DND-41 (cell line): ENCODE measurements around the gene RPP25L.
A peak's percentile ranks its signal among the peaks of the same experiment; 100 is the strongest.

Experiments used
- EZH2 ChIP-seq: IDR thresholded peaks from 3 replicates; pipeline ENCODE4 v1.6.1; 2012; ENCODE audit warnings: borderline replicate concordance, low read depth, mild to moderate bottlenecking, moderate library complexity, low read length, inconsistent platforms; ENCODE audit not compliant: severe bottlenecking
- TF ChIP-seq, protein P1 (sequence below): IDR thresholded peaks from 2 replicates; pipeline ENCODE4 v1.5.1; 2012; ENCODE audit warnings: borderline replicate concordance, low read length, moderate library complexity, mild to moderate bottlenecking; ENCODE audit not compliant: poor library complexity, severe bottlenecking; ENCODE audit errors: extremely low read depth

DNA sequence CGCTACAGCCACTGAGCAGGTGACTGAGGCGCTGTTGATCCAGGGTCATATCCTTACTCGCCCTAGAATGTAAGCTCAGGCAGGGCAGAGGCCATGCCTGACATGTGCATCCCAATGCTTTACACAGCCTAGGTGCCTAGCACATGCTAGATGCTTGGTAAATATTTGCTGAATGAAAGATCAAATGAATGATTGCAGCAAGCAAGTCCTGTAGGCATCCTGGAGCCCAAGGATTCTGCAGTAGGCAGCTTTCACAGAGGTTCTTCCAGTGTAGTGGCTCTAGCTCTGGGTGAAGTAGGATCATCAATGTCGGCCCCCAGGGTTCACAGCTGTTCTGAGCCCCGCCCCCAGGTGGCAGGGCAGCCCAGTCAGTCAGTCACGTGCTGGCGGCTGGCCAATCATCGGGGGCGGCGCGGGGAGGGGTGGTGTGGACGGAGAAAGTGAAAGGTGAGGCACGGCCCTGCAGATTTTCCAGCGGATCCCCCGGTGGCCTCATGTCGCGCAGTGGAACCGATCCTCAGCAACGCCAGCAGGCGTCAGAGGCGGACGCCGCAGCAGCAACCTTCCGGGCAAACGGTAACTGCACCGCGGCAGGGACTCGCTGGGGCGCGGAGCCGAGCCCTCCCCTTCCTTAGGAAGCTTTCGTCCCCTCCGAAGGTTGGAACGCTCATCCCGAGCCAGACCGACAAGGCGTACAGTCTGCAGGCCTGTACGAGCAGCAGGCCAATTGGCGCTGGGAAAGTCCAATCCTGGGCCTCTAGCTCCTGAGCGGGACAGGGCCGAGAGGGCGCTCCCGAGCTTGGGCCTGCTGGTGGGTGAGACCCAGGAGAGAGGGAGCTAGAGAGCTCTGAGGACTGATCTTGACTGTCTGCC, 34.5 kb upstream of the RPP25L start, which contains the start of gene GALT:
- TF ChIP-seq, protein P1, sequence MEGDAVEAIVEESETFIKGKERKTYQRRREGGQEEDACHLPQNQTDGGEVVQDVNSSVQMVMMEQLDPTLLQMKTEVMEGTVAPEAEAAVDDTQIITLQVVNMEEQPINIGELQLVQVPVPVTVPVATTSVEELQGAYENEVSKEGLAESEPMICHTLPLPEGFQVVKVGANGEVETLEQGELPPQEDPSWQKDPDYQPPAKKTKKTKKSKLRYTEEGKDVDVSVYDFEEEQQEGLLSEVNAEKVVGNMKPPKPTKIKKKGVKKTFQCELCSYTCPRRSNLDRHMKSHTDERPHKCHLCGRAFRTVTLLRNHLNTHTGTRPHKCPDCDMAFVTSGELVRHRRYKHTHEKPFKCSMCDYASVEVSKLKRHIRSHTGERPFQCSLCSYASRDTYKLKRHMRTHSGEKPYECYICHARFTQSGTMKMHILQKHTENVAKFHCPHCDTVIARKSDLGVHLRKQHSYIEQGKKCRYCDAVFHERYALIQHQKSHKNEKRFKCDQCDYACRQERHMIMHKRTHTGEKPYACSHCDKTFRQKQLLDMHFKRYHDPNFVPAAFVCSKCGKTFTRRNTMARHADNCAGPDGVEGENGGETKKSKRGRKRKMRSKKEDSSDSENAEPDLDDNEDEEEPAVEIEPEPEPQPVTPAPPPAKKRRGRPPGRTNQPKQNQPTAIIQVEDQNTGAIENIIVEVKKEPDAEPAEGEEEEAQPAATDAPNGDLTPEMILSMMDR = peak; percentile 56
- no peak for TF ChIP-seq EZH2
